ENCODE results near the gene IL1A. TPM values are rescaled to one million over a fixed set of nuclear protein-coding genes. Genes with fewer than 3 reads are reported as not detected.

IL1A gene
- total and polyA plus RNA-seq, 9 of the 15 experiments (the other 6 are each of a cell fraction or from before 2014, with no cell fraction given), result 0.03 to 0.27 (median 0.14) TPM; not detected in 2

- TF ChIP-seq ZNF197 (CRISPR knock-in tag; IDR thresholded peaks at IDR 0.05; ENCODE audit: low read depth), result peak; percentile 41; the same call in 1 of the 2 replicates
- TF ChIP-seq E2F1 (CRISPR knock-in tag; IDR thresholded peaks at IDR 0.05), result no peak
- TF ChIP-seq ZFX (CRISPR knock-in tag; IDR thresholded peaks at IDR 0.05), result no peak
- no peak for TF ChIP-seq POLR2H (tag; IDR thresholded peaks at IDR 0.05; ENCODE audit: low read depth)
- TF ChIP-seq SPI1 (IDR thresholded peaks at IDR 0.05; ENCODE audit: borderline replicate concordance, low read depth, low read length), result no peak
- 0 out of 2 replicates have a peak, but pooled peaks have one; percentile 19 for TF ChIP-seq DIDO1 (tag; IDR thresholded peaks at IDR 0.05; ENCODE audit: low read depth)
- TF ChIP-seq DNMT1 (IDR thresholded peaks at IDR 0.05), result no peak
- TF ChIP-seq ZNF589 (CRISPR knock-in tag; IDR thresholded peaks at IDR 0.05; ENCODE audit: low read depth), result no peak
- no peak for TF ChIP-seq HNRNPLL (IDR thresholded peaks at IDR 0.05; ENCODE audit: low read depth, low read length, poor library complexity, severe bottlenecking)
Observed at GRCh38 chr2:112793449-112793978, 9.2 kb upstream of the IL1A start (continued).

- no peak overlapping the region for H3K9ac ChIP-seq (ENCODE audit: insufficient read depth in 1 of 2, low read depth in 2 of 2, low read length in 2 of 2)
- CTCF ChIA-PET (ENCODE audit: low intra/inter-chr PET ratio), result no interaction called here
- no peak overlapping the region for H2AFZ ChIP-seq (ENCODE audit: low read depth, low read length)
- in situ Hi-C loops (cut with MboI) (no loop called here), intact Hi-C loops (cut with micrococcal nuclease) (no loop called here)
- no TSS peak for BruUV-seq (replicated peaks)
- H3K27ac ChIP-seq (ENCODE audit: extremely low read depth, low read depth, low read length), result no peak overlapping the region
- H4K20me1 ChIP-seq (replicated peaks; ENCODE audit: control insufficient read depth, insufficient read depth, low read length), result no peaks in the 10 kb centered on the region
- no peak for FAIRE-seq
- DNase-seq (ENCODE audit: extremely low read depth in 1 of 4, low spot score in 3 of 4), result no peak
- 0 out of 2 replicates have a peak, but pooled peaks cover 4% of the 10 kb centered on the region for H3K9me3 ChIP-seq (replicated peaks; ENCODE audit: control insufficient read depth, insufficient read depth, low read depth, low read length)
- H3K36me3 ChIP-seq (ENCODE audit: control insufficient read depth, insufficient read depth, low read length), result no peaks in the 10 kb centered on the region
- H3K4me2 ChIP-seq (ENCODE audit: insufficient read depth, low read length), result no peak overlapping the region
- H3K79me2 ChIP-seq (ENCODE audit: control insufficient read depth, insufficient read depth, low read length), result no peaks in the 10 kb centered on the region
- H3K27me3 ChIP-seq (ENCODE audit: control insufficient read depth in 2 of 2, insufficient read depth in 2 of 2, low read length in 2 of 2), result no peaks in the 10 kb centered on the region
- no peak for TF ChIP-seq MYNN (IDR thresholded peaks at IDR 0.05)
- TF ChIP-seq MYNN (CRISPR knock-in tag; IDR thresholded peaks at IDR 0.05), result no peak
- TF ChIP-seq DMBX1 (CRISPR knock-in tag; IDR thresholded peaks at IDR 0.05; ENCODE audit: borderline replicate concordance), result 0 out of 2 replicates have a peak, but pooled peaks have one; percentile 11
- TF ChIP-seq NRF1 (conservative IDR thresholded peaks at IDR 0.05 in 1 of 2, IDR thresholded peaks at IDR 0.05 in 1 of 2), result no peak
- TF ChIP-seq OTX1 (CRISPR knock-in tag; IDR thresholded peaks at IDR 0.05), result no peak
- TF ChIP-seq PHF20 (IDR thresholded peaks at IDR 0.05; ENCODE audit: partially characterized antibody), result no peak
- no peaks in the 10 kb centered on the region for H3K9me1 ChIP-seq (ENCODE audit: control insufficient read depth, insufficient read depth, low read length)
- H3K4me3 ChIP-seq, result no peak overlapping the region
- POLR2A ChIA-PET, result interaction anchor here (2.0 kb wide), 1 partner anchor 12 kb away, joined by 7 read pairs; no protein-coding TSS in a partner anchor
- 64% methylated on average over 5 of the region's 5 CpGs for WGBS (ENCODE audit: insufficient coverage, low coverage, missing lambda C conversion rate)
- no peak for ATAC-seq
- peaks cover 0 to 39% of the 10 kb centered on the region in 2 experiments; a peak in 4 of 5 replicates for H3K4me1 ChIP-seq (replicated peaks in 1 of 2; ENCODE audit: control insufficient read depth in 2 of 2, insufficient read depth in 2 of 2, low read length in 2 of 2)
Observed at GRCh38 chr2:112792419-112792818, 8.1 kb upstream of the IL1A start.

Data from K562 (cell line).